WI38 (cell line): ENCODE results near the gene PPM1N.
A peak's percentile ranks its signal among the peaks of the same experiment; 100 is the strongest.
"Not testable (repeated sequence)": the region's sequence is repeated elsewhere in the genome, so short reads cannot be mapped to it uniquely, and the experiment has no call there.

Source experiments
- H3K4me3 ChIP-seq: 2 replicates; pipeline ENCODE4 v1.5.1; 2011; ENCODE audit warnings: low read depth, mild to moderate bottlenecking, control low read depth, low read length
- TF ChIP-seq, protein P1 (sequence below): IDR thresholded peaks from 2 replicates; pipeline ENCODE4 v1.5.1; 2012; ENCODE audit warnings: low read depth, mild to moderate bottlenecking, control low read depth, low read length

The PPM1N gene

GRCh38 chr19:45506989-45507871 lies 9.0 kb downstream of the PPM1N start, which contains the start of gene VASP:
Gene VASP (plus strand): TSS chr19:45507479. CDS start chr19:45507772, 293 bp downstream.
- H3K4me3 ChIP-seq = peak within 1 kb of the TSS; percentile 83
- TF ChIP-seq, protein P1, sequence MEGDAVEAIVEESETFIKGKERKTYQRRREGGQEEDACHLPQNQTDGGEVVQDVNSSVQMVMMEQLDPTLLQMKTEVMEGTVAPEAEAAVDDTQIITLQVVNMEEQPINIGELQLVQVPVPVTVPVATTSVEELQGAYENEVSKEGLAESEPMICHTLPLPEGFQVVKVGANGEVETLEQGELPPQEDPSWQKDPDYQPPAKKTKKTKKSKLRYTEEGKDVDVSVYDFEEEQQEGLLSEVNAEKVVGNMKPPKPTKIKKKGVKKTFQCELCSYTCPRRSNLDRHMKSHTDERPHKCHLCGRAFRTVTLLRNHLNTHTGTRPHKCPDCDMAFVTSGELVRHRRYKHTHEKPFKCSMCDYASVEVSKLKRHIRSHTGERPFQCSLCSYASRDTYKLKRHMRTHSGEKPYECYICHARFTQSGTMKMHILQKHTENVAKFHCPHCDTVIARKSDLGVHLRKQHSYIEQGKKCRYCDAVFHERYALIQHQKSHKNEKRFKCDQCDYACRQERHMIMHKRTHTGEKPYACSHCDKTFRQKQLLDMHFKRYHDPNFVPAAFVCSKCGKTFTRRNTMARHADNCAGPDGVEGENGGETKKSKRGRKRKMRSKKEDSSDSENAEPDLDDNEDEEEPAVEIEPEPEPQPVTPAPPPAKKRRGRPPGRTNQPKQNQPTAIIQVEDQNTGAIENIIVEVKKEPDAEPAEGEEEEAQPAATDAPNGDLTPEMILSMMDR = no peak

GRCh38 chr19:45507872-45508416 lies 9.7 kb downstream of the PPM1N start:
- H3K4me3 ChIP-seq = peak overlapping the region; percentile 83
- TF ChIP-seq, protein P1 = no peak

DNA sequence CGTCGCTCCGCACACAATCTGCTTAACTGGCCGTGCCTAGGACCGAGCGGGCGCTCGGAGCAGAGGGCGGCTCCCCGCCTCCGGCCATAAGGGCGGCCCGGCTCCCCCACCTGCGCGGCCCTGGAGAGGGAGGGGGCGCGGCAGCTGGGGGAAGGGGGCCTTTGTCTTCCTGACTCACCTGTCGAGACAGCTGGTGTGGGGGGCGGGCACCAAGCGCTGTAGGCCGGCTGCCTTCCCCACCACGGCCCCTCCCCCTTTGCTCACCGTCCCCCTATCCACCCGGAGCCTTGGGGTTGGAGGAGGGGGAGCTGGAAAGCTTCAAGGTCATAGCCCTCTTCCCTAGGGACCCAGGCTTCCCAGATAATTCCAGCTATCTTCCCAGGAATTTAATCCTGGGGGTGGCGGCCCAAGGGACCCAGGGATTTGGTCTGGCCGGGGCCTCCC lies 10.2 kb downstream of the PPM1N start:
- TF ChIP-seq, protein P1 = no peak
- peak overlapping the region; percentile 83 for H3K4me3 ChIP-seq

DNA sequence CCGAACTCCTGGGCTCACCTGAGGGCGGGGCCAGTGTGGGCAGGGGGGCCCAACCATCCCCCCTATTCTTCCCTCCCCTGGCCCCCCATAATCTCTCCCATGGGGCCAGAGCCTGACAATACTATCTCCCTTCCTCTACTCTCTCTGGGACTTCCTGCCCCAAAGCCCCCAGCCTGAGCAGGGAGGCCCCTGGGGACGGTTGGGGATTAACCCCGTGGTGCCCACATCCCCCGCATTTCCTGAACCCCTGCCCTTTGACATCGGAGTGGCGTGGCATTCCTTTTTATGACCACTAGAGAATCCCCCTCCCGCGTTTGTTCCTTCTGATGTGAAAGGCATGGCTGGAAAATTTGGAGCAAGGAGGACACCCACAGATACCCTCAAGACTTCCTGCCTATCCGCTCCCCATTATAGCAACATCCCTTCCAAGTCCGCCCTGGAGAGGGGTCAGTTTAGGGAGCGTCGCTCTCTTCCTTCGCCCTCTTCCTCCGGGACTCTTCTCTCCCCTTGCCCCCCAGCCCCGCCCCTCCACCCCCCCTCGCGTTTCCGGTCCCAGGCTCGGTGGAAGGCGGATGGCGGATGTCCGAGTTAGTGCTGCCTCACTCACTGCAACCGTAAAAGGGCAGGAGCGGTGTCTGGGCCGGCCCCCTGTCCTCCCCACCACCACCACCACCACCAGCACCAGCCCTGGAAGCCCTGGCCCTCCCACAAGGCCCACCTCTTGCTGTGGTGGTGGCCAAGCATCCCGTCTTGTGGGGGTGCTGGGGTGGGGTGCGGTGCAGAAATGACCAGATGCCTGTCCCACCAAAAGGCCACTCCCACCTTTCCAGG lies 10.8 kb downstream of the PPM1N start:
- TF ChIP-seq, protein P1 = no peak

GRCh38 chr19:45509692-45510015 lies 11.4 kb downstream of the PPM1N start:
- H3K4me3 ChIP-seq = peak overlapping the region; percentile 83
- TF ChIP-seq, protein P1 = no peak

More for the DNA sequence above, 10.8 kb downstream of the PPM1N start:
- H3K4me3 ChIP-seq = peak overlapping the region; percentile 83

DNA sequence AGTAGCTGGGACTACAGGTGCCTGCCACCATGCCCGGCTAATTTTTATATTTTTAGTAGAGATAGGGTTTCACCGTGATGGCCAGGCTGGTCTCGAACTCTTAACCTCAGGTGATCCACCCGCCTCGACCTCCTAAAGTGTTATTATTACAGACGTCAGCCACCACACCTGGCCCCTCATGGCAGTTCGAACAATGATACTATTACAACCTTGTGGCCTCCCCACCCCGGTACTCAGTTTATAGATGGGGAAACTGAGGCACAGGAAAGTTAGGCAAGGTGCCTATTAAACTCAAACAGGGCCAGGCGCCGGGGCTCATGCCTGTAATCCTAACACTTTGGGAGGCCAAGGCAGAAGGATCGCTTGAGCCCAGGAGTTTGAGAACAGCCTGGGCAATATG lies 12.1 kb downstream of the PPM1N start:
- H3K4me3 ChIP-seq = not testable (repeated sequence)

DNA sequence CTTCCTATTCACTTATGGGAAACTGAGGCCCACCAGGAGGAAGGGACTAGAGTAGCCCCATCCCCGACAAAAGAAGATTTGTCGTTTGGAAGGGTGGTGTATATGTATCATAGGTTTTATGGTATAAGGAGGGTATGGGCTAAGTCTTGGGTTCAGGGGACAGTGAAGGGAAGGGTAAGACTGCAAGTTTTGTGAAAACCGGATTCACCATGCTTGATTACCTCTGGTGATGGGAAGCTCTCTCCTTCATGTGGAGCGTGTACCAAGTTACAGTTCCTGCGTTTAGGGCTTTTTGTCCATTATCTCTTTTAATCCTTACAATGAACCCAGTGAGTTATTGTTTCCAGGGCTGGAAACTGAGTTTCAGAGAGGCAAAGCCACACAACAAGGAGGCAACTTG lies 12.8 kb downstream of the PPM1N start:
- TF ChIP-seq, protein P1 = no peak
- H3K4me3 ChIP-seq = no peak overlapping the region
